B cell (primary cell): ENCODE results near the gene TYSND1. TPM values are rescaled to one million over a fixed set of nuclear protein-coding genes. Genes with fewer than 3 reads are reported as not detected.

Experiments used
- ATAC-seq: fragments of 200-7000 bp; cut with Tn5 transposase; one replicate; pipeline ENCODE4 v1.10.0; 2021; ENCODE audit warnings: low read depth, mild to moderate bottlenecking, moderate number of reproducible peaks, moderate library complexity
- CTCF ChIA-PET: fragments of 350-600 bp; sonication (Branson Sonifier 250); formaldehyde crosslinking; loops from one replicate; lab custom pipeline; 2021; ENCODE audit warnings: antibody characterized with exemption, inconsistent platforms; lab: Charles Lee
- POLR2A ChIA-PET: fragments of 350-600 bp; sonication (Branson Sonifier 250); formaldehyde crosslinking; loops from one replicate; lab custom pipeline; 2021; ENCODE audit warnings: antibody characterized with exemption; lab: Charles Lee
- DNase-seq: peaks from one replicate; pipeline ENCODE4 v3.0.0; 2013
- H2AFZ ChIP-seq: 2 replicates; pipeline ENCODE4 v1.6.1; 2012; ENCODE audit warnings: mild to moderate bottlenecking, low read depth, low read length; ENCODE audit not compliant: insufficient read depth, poor library complexity, severe bottlenecking
- H3K27ac ChIP-seq, 2 donors: 1 replicate in 1 of 2; 2 replicates in 1 of 2; pipeline ENCODE4 v1.5.1; 2012 to 2013; ENCODE audit warnings: low read length in 2 of 2, mild to moderate bottlenecking in 2 of 2, moderate library complexity in 1 of 2
- H3K27me3 ChIP-seq, 4 experiments: fragments of 200-600 bp in 1 of 4; sonication (generic) in 1 of 4; replicated peaks in 1 of 4; 1 replicate in 2 of 4; 2 replicates in 2 of 4; pipeline versions ENCODE4 v1.6.1 to v1.7.0; 2013 to 2016; ENCODE audit warnings: low read length in 3 of 4, mild to moderate bottlenecking in 2 of 4, mixed read lengths in 1 of 4, moderate library complexity in 1 of 4; ENCODE audit not compliant: insufficient read depth in 4 of 4, control insufficient read depth in 3 of 4; ENCODE audit errors: control extremely low read depth in 1 of 4
- H3K36me3 ChIP-seq, 2 experiments: replicated peaks in 1 of 2; 1 replicate in 1 of 2; 2 replicates in 1 of 2; pipeline versions ENCODE4 v1.6.1 to v1.7.1; 2013; ENCODE audit warnings: low read length in 1 of 2; ENCODE audit not compliant: insufficient read depth in 2 of 2, control insufficient read depth in 1 of 2; ENCODE audit errors: control extremely low read depth in 1 of 2, extremely low read depth in 1 of 2
- H3K4me1 ChIP-seq, 2 donors: fragments of 200-600 bp in 1 of 2; sonication (generic) in 1 of 2; 1 replicate in 1 of 2; 2 replicates in 1 of 2; pipeline versions ENCODE4 v1.5.1 to v1.6.1; 2013 to 2017; ENCODE audit warnings: low read length in 2 of 2; ENCODE audit not compliant: control insufficient read depth in 2 of 2, insufficient read depth in 2 of 2
- H3K4me2 ChIP-seq: replicated peaks from 2 replicates; pipeline ENCODE3; 2012; ENCODE audit warnings: mild to moderate bottlenecking, low read depth, low read length; ENCODE audit not compliant: poor library complexity, severe bottlenecking
- H3K4me3 ChIP-seq, 5 experiments: fragments of 200-600 bp in 1 of 5; sonication (generic) in 1 of 5; 1 replicate in 3 of 5; 2 replicates in 2 of 5; pipeline versions ENCODE4 v1.5.1 to v1.7.0; 2011 to 2016; ENCODE audit warnings: low read length in 4 of 5, mild to moderate bottlenecking in 4 of 5, low read depth in 2 of 5, control low read depth in 1 of 5, moderate library complexity in 1 of 5; ENCODE audit not compliant: insufficient read depth in 1 of 5; ENCODE audit errors: control extremely low read depth in 1 of 5, extremely low read depth in 1 of 5
- H3K79me2 ChIP-seq: fragments of 200-600 bp; sonication (generic); one replicate; pipeline ENCODE4 v1.6.0; 2016; ENCODE audit warnings: low read length; ENCODE audit not compliant: control insufficient read depth, insufficient read depth
- H3K9ac ChIP-seq: fragments of 200-600 bp; sonication (generic); 2 replicates; pipeline ENCODE4 v1.6.1; 2017; ENCODE audit warnings: mild to moderate bottlenecking, low read length, moderate library complexity
- H3K9me3 ChIP-seq, 3 donors: one replicate each; pipeline versions ENCODE4 v1.6.1 to v1.7.1; 2013; ENCODE audit warnings: low read length in 2 of 3; ENCODE audit not compliant: control insufficient read depth in 2 of 3, insufficient read depth in 1 of 3; ENCODE audit errors: control extremely low read depth in 1 of 3
- H4K20me1 ChIP-seq: 2 replicates; pipeline ENCODE4 v1.6.0; 2012; ENCODE audit warnings: mild to moderate bottlenecking, low read length; ENCODE audit not compliant: insufficient read depth, control insufficient read depth, poor library complexity, severe bottlenecking
- H3K27ac Mint-ChIP-seq: one replicate; pipeline ENCODE4 v1.8.0; 2021; ENCODE audit warnings: mixed read lengths
- H3K27me3 Mint-ChIP-seq: one replicate; pipeline ENCODE4 v1.8.0; 2021; ENCODE audit warnings: mixed read lengths
- H3K4me1 Mint-ChIP-seq: one replicate; pipeline ENCODE4 v1.8.0; 2021; ENCODE audit warnings: mixed read lengths
- H3K4me3 Mint-ChIP-seq: one replicate; pipeline ENCODE4 v1.8.0; 2021; ENCODE audit warnings: mixed read lengths
- H3K9me3 Mint-ChIP-seq: one replicate; pipeline ENCODE4 v1.8.0; 2022; ENCODE audit warnings: mixed read lengths; ENCODE audit not compliant: insufficient read depth
- CTCF ChIP-seq: fragments of 200-600 bp; IDR thresholded peaks from one replicate; pipeline ENCODE4 v1.8.0; 2022; ENCODE audit warnings: antibody characterized with exemption, mild to moderate bottlenecking
- EZH2 ChIP-seq: IDR thresholded peaks from 2 replicates; pipeline ENCODE4 v1.6.1; 2012; ENCODE audit warnings: borderline replicate concordance, low read depth, mild to moderate bottlenecking, moderate library complexity, low read length; ENCODE audit not compliant: insufficient read depth, poor library complexity, severe bottlenecking
- WGBS: methylation state at CpG from one replicate; pipeline ENCODE4 v1.1.5; 2013; ENCODE audit warnings: missing lambda C conversion rate; ENCODE audit not compliant: insufficient coverage; 5-methylcytosine and 5-hydroxymethylcytosine counted together
- intact Hi-C: fragments of 100-400 bp; cut with micrococcal nuclease; formaldehyde crosslinking; loops from one replicate; pipeline ENCODE4 v1.10.0; 2022
- polyA plus RNA-seq: library from polyadenylated mRNA; depleted of rRNA; stranded (reverse); fragments of >200 nt; gene quantifications from 2 replicates; pipeline ENCODE4 v1.2.3, GENCODE V29; 2012
- total RNA-seq, 2 donors: library from RNA; stranded (reverse); fragments of 120-200 nt in 1 of 2; gene quantifications; 1 replicate in 1 of 2; 2 replicates in 1 of 2; pipeline versions ENCODE4 v1.2.3 to v1.2.4, GENCODE V29; 2013 to 2022

TYSND1 gene
- total and polyA plus RNA-seq, 2 donors (not counting 1 experiment from before 2014, with no cell fraction given), result 28.0 to 34.1 TPM

DNA sequence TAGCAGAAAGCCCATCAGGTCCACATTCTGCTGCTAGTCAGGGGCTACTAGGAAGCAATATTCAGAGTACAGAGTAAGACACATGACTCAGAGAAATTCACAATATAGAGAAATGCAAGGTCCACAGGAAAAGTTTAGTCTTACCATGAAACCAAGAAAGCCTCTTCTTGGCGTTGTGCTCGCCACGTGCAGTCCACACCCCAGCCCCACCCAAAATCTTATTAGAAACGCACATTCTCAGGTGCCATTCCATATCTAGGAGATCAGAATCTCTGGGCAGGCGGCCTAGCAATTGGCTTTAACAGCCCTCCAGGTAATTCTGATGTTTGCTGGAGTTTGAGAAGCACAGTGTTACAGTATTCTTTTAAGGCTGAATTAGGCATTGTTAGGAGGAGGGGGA is 39.6 kb upstream of the TYSND1 start:
- WGBS, result 93% methylated on average over 5 of the region's 5 CpGs
- Histone ChIP-seq H3K27me3 (no peaks in the 10 kb centered on the region), H3K79me2 (no peaks in the 10 kb centered on the region), H3K4me2 (no peak overlapping the region), H3K9ac (no peak overlapping the region), H3K4me3 (no peak overlapping the region), H3K36me3 (no peaks in the 10 kb centered on the region), H2AFZ (no peak overlapping the region), H3K4me1 (no peaks in the 10 kb centered on the region), H3K9me3 (peaks cover 0 to 3% (median 0%) of the 10 kb centered on the region in 3 donors), H3K27ac (no peak overlapping the region), H4K20me1 (no peaks in the 10 kb centered on the region)
- Mint-ChIP-seq H3K4me1 (no peaks in the 10 kb centered on the region), H3K27me3 (peaks cover 6% of the 10 kb centered on the region), H3K4me3 (no peak overlapping the region), H3K27ac (no peak overlapping the region), H3K9me3 (no peaks in the 10 kb centered on the region)
- intact Hi-C loops, result no loop called here
- POLR2A ChIA-PET, result no interaction called here
- DNase-seq, result no peak
- no peak for ATAC-seq
- CTCF ChIA-PET, result no interaction called here
- no peak for TF ChIP-seq CTCF
- no peak for TF ChIP-seq EZH2

GRCh38 chr10:70183304-70183703 is 36.8 kb upstream of the TYSND1 start:
- no peaks in the 10 kb centered on the region for H3K4me1 Mint-ChIP-seq

More at GRCh38 chr10:70183304-70183703, 36.8 kb upstream of the TYSND1 start:
- no peaks in the 10 kb centered on the region for H4K20me1 ChIP-seq
- H3K9me3 Mint-ChIP-seq, result no peaks in the 10 kb centered on the region
- no peak overlapping the region for H3K27ac ChIP-seq
- no peak overlapping the region for H3K4me3 Mint-ChIP-seq
- no peak for TF ChIP-seq EZH2
- no peak for TF ChIP-seq CTCF
- DNase-seq (no peak), ATAC-seq (no peak)
- 100% methylated on average over 1 of the region's 2 CpGs for WGBS
- H3K4me3 ChIP-seq, result no peak overlapping the region
- no peak overlapping the region for H2AFZ ChIP-seq
- intact Hi-C loops, result no loop called here
- CTCF ChIA-PET, result no interaction called here
- no peak overlapping the region for H3K27ac Mint-ChIP-seq
- H3K27me3 ChIP-seq, result peaks cover 0 to 12% (median 4%) of the 10 kb centered on the region in 4 experiments
- POLR2A ChIA-PET, result no interaction called here
- H3K4me2 ChIP-seq, result no peak overlapping the region
- H3K9me3 ChIP-seq, result peaks cover 0 to 3% (median 2%) of the 10 kb centered on the region in 3 donors
- no peaks in the 10 kb centered on the region for H3K36me3 ChIP-seq
- peaks cover 16% of the 10 kb centered on the region for H3K27me3 Mint-ChIP-seq
- no peaks in the 10 kb centered on the region for H3K79me2 ChIP-seq
- no peaks in the 10 kb centered on the region for H3K4me1 ChIP-seq
- no peak overlapping the region for H3K9ac ChIP-seq
